ENCODE data around the gene ALKBH7.
"Not testable (repeated sequence)": the region's sequence is repeated elsewhere in the genome, so short reads cannot be mapped to it uniquely, and the experiment has no call there.

Gene ALKBH7

GRCh38 chr19:6372594-6373095 is at the start of gene ALKBH7:
ALKBH7 (plus strand) TSS chr19:6372794; CDS start chr19:6372821, 27 bp downstream.
- peak; percentile 98 to 100 for DNase-seq

GRCh38 chr19:6324757-6325156 is 47.8 kb upstream of the ALKBH7 start:
- DNase-seq, result no peak

- DNase-seq, result no peak
Observed at GRCh38 chr19:6325614-6326013, 47.0 kb upstream of the ALKBH7 start.

- no peak for DNase-seq
Observed at GRCh38 chr19:6326815-6327214, 45.8 kb upstream of the ALKBH7 start.

- no peak for DNase-seq
Observed at GRCh38 chr19:6333439-6333838, 39.2 kb upstream of the ALKBH7 start, which contains the start of gene ACER1. ACER1 (minus strand) TSS chr19:6333612; CDS start chr19:6333551, 61 bp downstream.

GRCh38 chr19:6334490-6335285 is 37.9 kb upstream of the ALKBH7 start:
- no peak for DNase-seq

GRCh38 chr19:6340493-6341201 is 31.9 kb upstream of the ALKBH7 start:
- no peak for DNase-seq

GRCh38 chr19:6343462-6343861 is 29.1 kb upstream of the ALKBH7 start:
- no peak for DNase-seq

GRCh38 chr19:6349271-6349670 is 23.3 kb upstream of the ALKBH7 start:
- DNase-seq, result not testable (repeated sequence)

GRCh38 chr19:6350688-6351087 is 21.9 kb upstream of the ALKBH7 start:
- DNase-seq, result no peak

GRCh38 chr19:6352381-6353165 is 20.0 kb upstream of the ALKBH7 start:
- DNase-seq, result no peak

- DNase-seq, result peak in 1 of 2 experiments; percentile 51
Observed at GRCh38 chr19:6354098-6354674, 18.4 kb upstream of the ALKBH7 start.

- DNase-seq, result not testable (repeated sequence)
Observed at GRCh38 chr19:6355321-6356040, 17.1 kb upstream of the ALKBH7 start.

- DNase-seq, result no peak
Observed at GRCh38 chr19:6357174-6357573, 15.4 kb upstream of the ALKBH7 start.

GRCh38 chr19:6358003-6358402 is 14.6 kb upstream of the ALKBH7 start:
- no peak for DNase-seq

- no peak for DNase-seq
Observed at GRCh38 chr19:6359568-6360341, 12.8 kb upstream of the ALKBH7 start.

- not testable (repeated sequence) for DNase-seq
Observed at GRCh38 chr19:6360445-6360844, 12.1 kb upstream of the ALKBH7 start.

- DNase-seq, result not testable (repeated sequence)
Observed at GRCh38 chr19:6360857-6361216, 11.8 kb upstream of the ALKBH7 start.

GRCh38 chr19:6362027-6362350 is 10.6 kb upstream of the ALKBH7 start:
- DNase-seq, result no peak

GRCh38 chr19:6362351-6362801 is 10.2 kb upstream of the ALKBH7 start:
- no peak for DNase-seq

- DNase-seq, result no peak
Observed at GRCh38 chr19:6364353-6364752, 8.2 kb upstream of the ALKBH7 start.
